Hepatocyte (in vitro differentiated cells): ENCODE results near the gene FAM174C. TPM values are rescaled to one million over a fixed set of nuclear protein-coding genes. Genes with fewer than 3 reads are reported as not detected.

Experiments
- DNase-seq: peaks from one replicate; pipeline ENCODE4 v3.0.0-alpha.2; 2016; ENCODE audit warnings: low spot score
- H2AFZ ChIP-seq: fragments of 200-600 bp; sonication (generic); 2 replicates; pipeline ENCODE4 v1.6.0; 2016; ENCODE audit warnings: antibody characterized with exemption, mild to moderate bottlenecking
- H3K27ac ChIP-seq: fragments of 200-600 bp; sonication (generic); 2 replicates; pipeline ENCODE4 v1.5.1; 2016; ENCODE audit warnings: mild to moderate bottlenecking
- H3K27me3 ChIP-seq: fragments of 200-600 bp; sonication (generic); 2 replicates; pipeline ENCODE4 v1.6.1; 2016
- H3K36me3 ChIP-seq: fragments of 200-600 bp; sonication (generic); replicated peaks from 2 replicates; pipeline ENCODE4 v1.5.1; 2016; ENCODE audit warnings: low read depth; ENCODE audit not compliant: insufficient read depth
- H3K4me1 ChIP-seq: fragments of 200-600 bp; sonication (generic); 2 replicates; pipeline ENCODE4 v1.5.1; 2016; ENCODE audit warnings: mild to moderate bottlenecking, moderate library complexity; ENCODE audit not compliant: insufficient read depth
- H3K4me2 ChIP-seq: fragments of 200-600 bp; sonication (generic); 2 replicates; pipeline ENCODE4 v1.6.0; 2016
- H3K4me3 ChIP-seq: fragments of 200-600 bp; sonication (generic); 2 replicates; pipeline ENCODE4 v1.5.1; 2016; ENCODE audit warnings: mild to moderate bottlenecking
- H3K79me2 ChIP-seq: fragments of 200-600 bp; sonication (generic); 2 replicates; pipeline ENCODE4 v1.6.0; 2017; ENCODE audit warnings: mild to moderate bottlenecking
- H3K9me2 ChIP-seq: fragments of 200-600 bp; sonication (generic); replicated peaks from 2 replicates; pipeline ENCODE4 v1.6.0; 2017; ENCODE audit warnings: mild to moderate bottlenecking; ENCODE audit not compliant: insufficient read depth
- H3K9me3 ChIP-seq: fragments of 200-600 bp; sonication (generic); 2 replicates; pipeline ENCODE4 v1.5.1; 2016; ENCODE audit warnings: low read depth, mild to moderate bottlenecking
- H4K20me1 ChIP-seq: fragments of 200-600 bp; sonication (generic); 2 replicates; pipeline ENCODE4 v1.6.0; 2016; ENCODE audit warnings: mild to moderate bottlenecking; ENCODE audit not compliant: insufficient read depth, poor library complexity, severe bottlenecking
- CTCF ChIP-seq: fragments of 200-600 bp; sonication (generic); IDR thresholded peaks from 2 replicates; pipeline ENCODE4 v1.5.1; 2016; ENCODE audit warnings: antibody characterized with exemption, mild to moderate bottlenecking; ENCODE audit not compliant: poor library complexity
- EZH2 ChIP-seq: fragments of 200-600 bp; sonication (generic); IDR thresholded peaks from 2 replicates; pipeline ENCODE4 v1.6.1; 2016; ENCODE audit warnings: antibody characterized with exemption, mild to moderate bottlenecking, borderline replicate concordance
- EZH2phosphoT487 ChIP-seq: fragments of 200-600 bp; sonication (generic); IDR thresholded peaks from one replicate; pipeline ENCODE4 v1.6.1; 2018; ENCODE audit warnings: antibody characterized with exemption, mild to moderate bottlenecking, low read depth, moderate library complexity; ENCODE audit not compliant: unreplicated experiment, severe bottlenecking
- WGBS: methylation state at CpG from one replicate; pipeline ENCODE4 v1.1.6; 2016; ENCODE audit warnings: low lambda C conversion rate; ENCODE audit errors: missing lambda C conversion rate; 5-methylcytosine and 5-hydroxymethylcytosine counted together
- polyA plus RNA-seq: library from polyadenylated mRNA; unstranded; fragments of >200 nt; fragmentation: Nextera tagmentation; extraction: Ambion mirVana; gene quantifications from 2 replicates; pipeline ENCODE4 v1.2.1, GENCODE V29; 2016
- total RNA-seq: library from RNA; depleted of rRNA; stranded (reverse); fragments of >200 nt; gene quantifications from 2 replicates; pipeline ENCODE4 v1.2.3, GENCODE V29; 2014

Gene FAM174C
- total and polyA plus RNA-seq, 2 experiments from 2014 or later: 25.5 to 79.9 TPM

GRCh38 chr19:1308718-1309117 is 33.4 kb downstream of the FAM174C start:
- peaks cover 10% of the 10 kb centered on the region for H3K4me1 ChIP-seq
- no peaks in the 10 kb centered on the region for H3K9me3 ChIP-seq
- no peaks in the 10 kb centered on the region for H4K20me1 ChIP-seq
- H3K9me2 ChIP-seq: no peaks in the 10 kb centered on the region
- DNase-seq: no peak
- no peak overlapping the region for H3K27ac ChIP-seq
- H3K4me2 ChIP-seq: no peak overlapping the region
- WGBS: 70% methylated on average over 11 of the region's 11 CpGs
- H3K79me2 ChIP-seq: no peaks in the 10 kb centered on the region
- H2AFZ ChIP-seq: no peak overlapping the region
- H3K36me3 ChIP-seq: no peaks in the 10 kb centered on the region
- TF ChIP-seq CTCF: no peak
- H3K27me3 ChIP-seq: no peaks in the 10 kb centered on the region
- H3K4me3 ChIP-seq: no peak overlapping the region

- Histone ChIP-seq H3K27me3 (no peaks in the 10 kb centered on the region), H3K79me2 (no peaks in the 10 kb centered on the region), H4K20me1 (no peaks in the 10 kb centered on the region), H3K4me1 (peaks cover 13% of the 10 kb centered on the region), H3K9me3 (no peaks in the 10 kb centered on the region), H3K4me2 (no peak overlapping the region), H3K9me2 (no peaks in the 10 kb centered on the region), H2AFZ (no peak overlapping the region), H3K36me3 (no peaks in the 10 kb centered on the region), H3K27ac (no peak overlapping the region), H3K4me3 (no peak overlapping the region)
- no peak for DNase-seq
- no peak for TF ChIP-seq EZH2phosphoT487
- TF ChIP-seq CTCF: no peak
- TF ChIP-seq EZH2: no peak
- WGBS: 86% methylated on average over 25 of the region's 28 CpGs
These were observed 34.9 kb downstream of the FAM174C start for GRCh38 chr19:1309977-1310852.

GRCh38 chr19:1310853-1311180 is 35.5 kb downstream of the FAM174C start:
- Histone ChIP-seq H3K27ac (no peak overlapping the region), H3K9me2 (no peaks in the 10 kb centered on the region), H2AFZ (no peak overlapping the region), H3K4me3 (no peak overlapping the region), H3K4me2 (no peak overlapping the region), H3K79me2 (no peaks in the 10 kb centered on the region), H3K36me3 (no peaks in the 10 kb centered on the region), H3K27me3 (no peaks in the 10 kb centered on the region), H3K4me1 (peaks cover 13% of the 10 kb centered on the region), H4K20me1 (no peaks in the 10 kb centered on the region), H3K9me3 (no peaks in the 10 kb centered on the region)
- 84% methylated on average over 14 of the region's 18 CpGs for WGBS
- DNase-seq: no peak
- TF ChIP-seq EZH2 (no peak), CTCF (no peak), EZH2phosphoT487 (no peak)
